Esophagus squamous epithelium (tissue), 5 donors: ENCODE data around the gene THSD7A. TPM values are rescaled to one million over a fixed set of nuclear protein-coding genes. Genes with fewer than 3 reads are reported as not detected.
A peak's percentile ranks its signal among the peaks of the same experiment; 100 is the strongest.

ENCODE experiments used
- DNase-seq: peaks from one replicate; lab custom pipeline; 2025; lab: John Stamatoyannopoulos, UW
- H3K27ac ChIP-seq, 4 donors: fragments of 200-600 bp; sonication (generic); one replicate each; pipeline ENCODE4 v1.5.1; 2016 to 2019; ENCODE audit warnings: mild to moderate bottlenecking in 1 of 4
- H3K27me3 ChIP-seq, 4 donors: fragments of 200-600 bp; sonication (generic); 1 replicate in 3 of 4; 2 replicates in 1 of 4; pipeline versions ENCODE4 v1.5.1 to v1.6.0; 2017 to 2021; ENCODE audit warnings: antibody characterized with exemption in 1 of 4
- H3K36me3 ChIP-seq, 3 donors: fragments of 200-600 bp; sonication (generic); one replicate each; pipeline ENCODE4 v1.5.1; 2016 to 2019
- H3K4me1 ChIP-seq, 3 donors: fragments of 200-600 bp; sonication (generic); one replicate each; pipeline ENCODE4 v1.5.1; 2017 to 2019
- H3K4me3 ChIP-seq, 4 donors: fragments of 200-600 bp; sonication (generic); 1 replicate in 3 of 4; 2 replicates in 1 of 4; pipeline ENCODE4 v1.5.1; 2016 to 2019; ENCODE audit warnings: mild to moderate bottlenecking in 2 of 4, moderate library complexity in 1 of 4
- H3K9me3 ChIP-seq, 3 donors: fragments of 200-600 bp; sonication (generic); one replicate each; pipeline ENCODE4 v1.5.1; 2016 to 2019
- CTCF ChIP-seq, 6 experiments: fragments of 450-650 bp in 4 of 6; fragments of 200-600 bp in 2 of 6; sonication (generic) in 2 of 6; IDR thresholded peaks; one replicate each; pipeline ENCODE4 v1.5.1; 2016 to 2019; ENCODE audit warnings: antibody characterized with exemption in 6 of 6, mild to moderate bottlenecking in 4 of 6, moderate library complexity in 4 of 6
- POLR2A ChIP-seq, 4 donors: fragments of 450-650 bp; IDR thresholded peaks; one replicate each; pipeline ENCODE4 v1.6.1; 2017; ENCODE audit warnings: antibody characterized with exemption in 4 of 4, mild to moderate bottlenecking in 4 of 4, moderate library complexity in 3 of 4
- WGBS, 2 donors: methylation state at CpG; one replicate each; pipeline ENCODE4 v1.1.5; 2018; 5-methylcytosine and 5-hydroxymethylcytosine counted together
- intact Hi-C: fragments of 100-400 bp; cut with DNase I; formaldehyde crosslinking; loops from one replicate; pipeline ENCODE4 v1.15.0; 2022
- total RNA-seq, 4 donors: library from RNA; depleted of rRNA; stranded (reverse); fragments of >200 nt; gene quantifications; one replicate each; pipeline ENCODE4 v1.1.0, GENCODE V29; 2016
- donor health status: DM: yes; HTN: yes; CAD: no.

Gene THSD7A
- total RNA-seq, 4 donors from 2014 or later: 0.57 to 2.5 (median 1.4) TPM; not detected in 1

- TF ChIP-seq POLR2A (IDR thresholded peaks at IDR 0.05): no peak
- TF ChIP-seq CTCF (IDR thresholded peaks at IDR 0.05): no peak
- no peaks in the 10 kb centered on the region for H3K4me1 ChIP-seq
- H3K27ac ChIP-seq: no peak overlapping the region
- no peak for DNase-seq
- no peak overlapping the region for H3K4me3 ChIP-seq
- H3K27me3 ChIP-seq: no peaks in the 10 kb centered on the region
- H3K36me3 ChIP-seq: no peaks in the 10 kb centered on the region
- H3K9me3 ChIP-seq: no peaks in the 10 kb centered on the region
- intact Hi-C loops: no loop called here
- WGBS, 2 donors: 68 to 76% methylated on average over 2 of the region's 2 CpGs
These were observed 455.5 kb downstream of the THSD7A start for GRCh38 chr7:11376529-11376928.

GRCh38 chr7:11374629-11375028 lies 457.4 kb downstream of the THSD7A start:
- no peaks in the 10 kb centered on the region for H3K9me3 ChIP-seq
- TF ChIP-seq POLR2A (IDR thresholded peaks at IDR 0.05) (no peak), CTCF (IDR thresholded peaks at IDR 0.05) (no peak)
- H3K27me3 ChIP-seq: no peaks in the 10 kb centered on the region
- 70 to 95% methylated on average over 3 of the region's 3 CpGs for WGBS, 2 donors
- H3K36me3 ChIP-seq: no peaks in the 10 kb centered on the region
- no peak for DNase-seq
- H3K4me1 ChIP-seq: no peaks in the 10 kb centered on the region
- no peak overlapping the region for H3K27ac ChIP-seq
- no peak overlapping the region for H3K4me3 ChIP-seq
- intact Hi-C loops: no loop called here

GRCh38 chr7:11373546-11374142 lies 458.4 kb downstream of the THSD7A start:
- no peaks in the 10 kb centered on the region for H3K9me3 ChIP-seq
- peak in 3 of 6 experiments; percentile 13 to 27 (median 20) for TF ChIP-seq CTCF (IDR thresholded peaks at IDR 0.05)
- no peak for TF ChIP-seq POLR2A (IDR thresholded peaks at IDR 0.05)
- 57 to 64% methylated on average over 2 of the region's 2 CpGs for WGBS, 2 donors
- H3K4me3 ChIP-seq: no peak overlapping the region
- intact Hi-C loops: no loop called here
- H3K27ac ChIP-seq: no peak overlapping the region
- H3K27me3 ChIP-seq: no peaks in the 10 kb centered on the region
- H3K36me3 ChIP-seq: no peaks in the 10 kb centered on the region
- H3K4me1 ChIP-seq: no peaks in the 10 kb centered on the region
- no peak for DNase-seq

- 93 to 100% methylated on average over 1 of the region's 1 CpG for WGBS, 2 donors
- H3K27me3 ChIP-seq: no peaks in the 10 kb centered on the region
- H3K36me3 ChIP-seq: no peaks in the 10 kb centered on the region
- no peaks in the 10 kb centered on the region for H3K4me1 ChIP-seq
- DNase-seq: no peak
- intact Hi-C loops: no loop called here
- no peak overlapping the region for H3K4me3 ChIP-seq
- TF ChIP-seq CTCF (IDR thresholded peaks at IDR 0.05) (no peak), POLR2A (IDR thresholded peaks at IDR 0.05) (no peak)
- no peak overlapping the region for H3K27ac ChIP-seq
- H3K9me3 ChIP-seq: no peaks in the 10 kb centered on the region
These were observed 462.3 kb downstream of the THSD7A start for GRCh38 chr7:11369696-11370095.

- TF ChIP-seq CTCF (IDR thresholded peaks at IDR 0.05) (no peak), POLR2A (IDR thresholded peaks at IDR 0.05) (no peak)
- Histone ChIP-seq H3K27me3 (no peaks in the 10 kb centered on the region), H3K4me1 (no peaks in the 10 kb centered on the region), H3K4me3 (no peak overlapping the region), H3K27ac (no peak overlapping the region), H3K9me3 (no peaks in the 10 kb centered on the region), H3K36me3 (no peaks in the 10 kb centered on the region)
- intact Hi-C loops: no loop called here
- no peak for DNase-seq
- 79 to 83% methylated on average over 4 of the region's 4 CpGs for WGBS, 2 donors
These were observed 465.9 kb downstream of the THSD7A start for GRCh38 chr7:11366118-11366517.
